HG02981 (cell line): Measurements from ENCODE around the gene RPL19.
"Not testable (repeated sequence)": the region's sequence is repeated elsewhere in the genome, so short reads cannot be mapped to it uniquely, and the experiment has no call there.

ENCODE experiments used
- ATAC-seq: cut with Tn5 transposase; IDR thresholded peaks from one replicate; pipeline ENCODE4 v1.9.1; 2021; ENCODE audit warnings: mild to moderate bottlenecking, moderate library complexity; ENCODE audit not compliant: unreplicated experiment

The RPL19 gene

DNA sequence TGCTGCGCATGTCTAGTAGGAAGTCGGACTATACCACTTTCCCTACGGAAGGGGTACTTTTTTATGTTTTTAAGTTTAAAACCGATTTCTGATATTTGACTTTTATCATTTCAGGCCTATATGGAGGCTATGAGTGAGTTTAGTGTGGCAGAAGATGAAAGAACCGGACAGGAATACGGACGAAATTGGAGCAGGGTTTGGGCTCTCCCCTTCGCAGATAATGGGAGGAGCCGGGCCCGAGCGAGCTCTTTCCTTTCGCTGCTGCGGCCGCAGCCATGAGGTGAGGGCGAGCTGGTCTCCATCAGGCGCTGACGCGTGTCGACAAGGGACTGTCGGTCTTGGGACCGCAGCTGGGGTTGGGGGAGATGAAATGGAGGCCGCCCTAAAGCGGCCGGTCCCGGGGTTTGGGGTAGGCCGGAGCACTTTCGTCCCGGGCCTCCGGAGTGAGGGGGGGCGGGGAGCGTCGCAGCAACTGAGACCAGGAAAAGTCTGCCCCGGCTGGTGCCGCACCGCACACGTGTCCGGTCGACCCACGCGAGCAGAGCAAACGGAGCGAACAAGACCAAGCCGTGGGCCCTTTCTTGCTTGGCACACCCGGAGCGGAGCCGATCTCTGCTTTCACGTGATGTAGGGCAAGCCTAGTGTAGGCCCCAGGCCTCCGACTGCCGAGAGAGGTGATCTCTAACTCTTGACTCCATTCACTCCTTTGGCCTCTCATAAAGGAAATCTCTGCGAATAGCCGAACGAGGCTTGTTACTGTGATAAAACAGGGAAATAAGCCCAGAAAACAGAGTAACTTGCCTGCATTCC, at the start of gene RPL19:
TSS of gene RPL19 (plus strand) at position 214 of the 810 bp plus-strand sequence. CDS start at position 276, 62 bp downstream.
- peak; percentile 45 for ATAC-seq

GRCh38 chr17:39150795-39151149, 49.3 kb upstream of the RPL19 start:
- no peak for ATAC-seq

GRCh38 chr17:39151150-39151942, 48.7 kb upstream of the RPL19 start, which contains the start of gene PLXDC1:
Gene PLXDC1, minus strand, starts transcription at chr17:39151637. Its CDS starts 200 bp downstream, at chr17:39151437.
- ATAC-seq = no peak

- no peak for ATAC-seq
These were observed 47.9 kb upstream of the RPL19 start for GRCh38 chr17:39151943-39152818.

DNA sequence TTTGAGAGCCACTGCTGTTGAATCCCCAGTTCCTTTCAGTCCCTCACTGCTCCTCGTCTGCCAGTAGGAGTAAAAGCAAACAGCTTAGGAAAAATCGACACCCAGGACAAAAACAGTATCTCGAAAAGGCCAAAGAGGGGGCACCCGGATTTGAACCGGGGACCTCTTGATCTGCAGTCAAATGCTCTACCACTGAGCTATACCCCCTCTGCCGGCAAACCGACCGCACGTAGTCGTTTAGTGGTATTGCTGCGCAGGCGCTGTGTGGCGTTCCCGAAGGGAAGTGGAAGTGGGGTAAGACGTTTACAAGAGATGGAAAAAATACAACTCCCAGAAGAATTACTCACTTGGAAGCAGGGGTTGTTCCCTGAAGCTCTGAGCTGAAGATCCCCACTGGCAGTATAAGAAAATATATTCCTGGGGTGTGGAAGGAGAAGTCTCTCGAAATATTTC, 46.5 kb upstream of the RPL19 start:
- peak; percentile 47 for ATAC-seq

DNA sequence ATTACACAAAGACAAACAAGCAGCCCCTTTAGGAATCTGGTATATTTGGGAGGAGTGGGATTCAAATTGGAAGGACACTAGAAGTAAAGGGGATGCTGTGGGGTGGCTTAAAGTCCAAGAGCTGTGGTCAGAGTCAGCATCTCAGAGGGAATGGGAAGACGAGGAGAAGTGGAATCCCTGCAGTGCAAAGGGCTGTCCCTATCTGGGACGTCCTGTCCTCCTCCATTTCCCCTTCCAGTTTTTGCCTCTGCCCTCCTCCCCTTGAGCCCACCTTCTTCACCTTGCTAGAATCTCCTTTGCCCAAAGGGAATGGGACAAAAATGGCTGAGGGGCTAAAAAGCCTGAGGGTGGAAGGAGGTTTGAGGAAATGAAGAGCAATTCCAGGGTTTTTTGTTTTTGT, 44.4 kb upstream of the RPL19 start:
- ATAC-seq = no peak

DNA sequence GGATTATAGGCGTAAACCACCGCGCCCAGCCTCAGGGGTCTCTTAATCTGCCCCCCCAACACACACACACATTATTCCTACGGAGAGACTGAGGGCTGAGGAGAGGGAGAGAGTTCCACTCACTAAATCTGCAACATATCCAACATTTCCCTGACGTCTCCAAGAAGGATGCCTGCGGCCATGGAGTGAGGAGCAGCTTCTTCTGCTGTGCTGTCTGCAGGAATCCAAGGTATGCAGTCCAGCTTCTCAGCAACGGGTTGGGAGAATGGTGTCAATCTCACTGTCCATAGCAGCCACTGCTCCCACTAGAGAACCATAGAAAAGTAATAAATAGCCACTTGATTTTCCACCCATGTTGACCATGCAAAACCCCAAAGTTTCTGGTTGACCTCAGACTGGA, 43.6 kb upstream of the RPL19 start:
- no peak for ATAC-seq

DNA sequence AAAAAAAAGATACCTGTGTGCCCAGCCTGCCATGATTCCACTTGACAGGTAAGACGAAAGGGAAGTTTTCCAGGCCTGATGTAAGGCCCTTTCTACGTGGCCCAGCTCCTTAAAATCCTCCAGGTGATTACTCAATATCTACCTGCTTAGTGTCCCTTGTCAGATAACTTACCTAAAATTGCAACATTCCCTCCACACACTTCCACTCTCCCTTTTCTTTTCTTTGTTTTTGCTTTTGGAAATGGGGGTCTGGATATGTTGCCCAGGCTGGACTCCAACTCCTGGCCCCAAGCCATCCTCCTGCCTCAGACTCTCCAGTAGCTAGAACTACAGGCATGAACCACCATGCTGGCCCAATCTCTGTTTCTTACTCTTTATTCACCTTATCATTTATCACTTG, 41.5 kb upstream of the RPL19 start:
- ATAC-seq = no peak

GRCh38 chr17:39161962-39162361, 38.1 kb upstream of the RPL19 start:
- ATAC-seq = no peak

- peak; percentile 74 for ATAC-seq
These were observed 35.4 kb upstream of the RPL19 start for GRCh38 chr17:39164675-39165143.

GRCh38 chr17:39165178-39165840, 34.8 kb upstream of the RPL19 start:
- peak; percentile 20 for ATAC-seq

DNA sequence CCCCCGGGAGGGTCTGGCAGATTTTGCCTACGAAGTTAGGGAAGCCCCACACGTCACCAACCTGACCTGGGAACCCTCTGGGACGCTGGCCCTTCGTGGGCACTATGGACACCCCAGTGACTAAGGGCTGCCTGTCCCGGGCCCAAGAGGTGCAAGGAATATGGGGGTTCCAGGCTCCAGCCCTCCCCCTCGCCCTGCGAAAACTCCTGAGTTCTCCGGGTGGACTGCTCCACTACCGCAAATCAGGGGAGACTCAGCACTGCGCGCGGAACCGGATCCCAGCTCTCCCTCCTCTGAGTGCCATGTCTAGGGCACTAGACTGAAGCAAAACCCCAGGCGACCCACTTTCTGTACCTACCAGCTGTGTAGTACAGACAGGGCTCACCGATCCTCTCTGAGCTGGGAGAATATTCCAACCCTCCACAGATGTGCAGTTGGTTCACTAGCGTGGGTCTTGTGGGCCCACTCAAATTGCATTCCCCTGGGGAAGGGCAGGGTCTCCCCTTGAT, 34.2 kb upstream of the RPL19 start, which contains the start of gene ARL5C:
TSS of gene ARL5C (minus strand) at position 321 of the 509 bp plus-strand sequence. CDS start 401 bp downstream, outside the sequence.
- no peak for ATAC-seq

GRCh38 chr17:39166437-39167335, 33.4 kb upstream of the RPL19 start:
- no peak for ATAC-seq

GRCh38 chr17:39167476-39167875, 32.6 kb upstream of the RPL19 start:
- no peak for ATAC-seq

- not testable (repeated sequence) for ATAC-seq
These were observed 31.6 kb upstream of the RPL19 start for GRCh38 chr17:39168503-39168902.

DNA sequence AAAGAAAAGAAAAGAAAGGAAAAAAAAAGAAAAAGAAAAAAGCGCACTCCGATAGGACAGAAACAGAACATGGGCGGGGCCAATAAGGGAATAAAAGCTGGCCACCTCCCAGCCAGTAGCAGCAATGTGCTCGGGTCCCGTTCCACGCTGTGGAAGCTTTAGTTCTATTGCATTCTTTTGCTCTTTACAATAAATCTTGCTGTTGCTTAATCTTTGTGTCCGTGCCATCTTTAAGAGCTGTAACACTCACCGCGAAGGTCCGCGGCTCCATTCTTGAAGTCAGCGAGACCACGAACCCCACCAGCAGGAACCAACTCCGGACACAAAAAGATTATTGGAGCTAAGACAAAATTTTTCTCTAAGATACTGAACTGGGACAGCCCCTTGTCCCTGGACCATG, 31.0 kb upstream of the RPL19 start:
- no peak for ATAC-seq

DNA sequence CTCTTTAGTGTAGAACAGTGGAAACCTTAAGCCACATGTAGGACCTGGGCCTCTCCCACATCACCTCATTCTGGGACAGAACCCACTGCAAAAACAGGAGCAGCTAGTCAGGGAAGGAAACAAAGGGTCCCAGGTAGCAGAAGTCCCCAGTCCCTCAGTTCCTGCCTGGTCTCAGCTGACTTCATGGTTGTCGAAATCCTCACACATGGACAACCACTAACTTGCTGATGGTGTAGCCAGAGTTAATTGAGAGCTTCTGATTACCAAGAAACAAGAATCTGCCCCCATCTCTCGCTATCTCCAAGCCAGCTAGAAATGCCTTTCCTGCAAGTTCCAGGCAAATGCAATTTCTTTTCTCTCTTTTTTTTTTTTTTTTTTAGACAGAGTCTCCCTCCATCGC, 30.6 kb upstream of the RPL19 start:
- ATAC-seq = no peak

- no peak for ATAC-seq
These were observed 30.0 kb upstream of the RPL19 start for GRCh38 chr17:39170109-39170508.

DNA sequence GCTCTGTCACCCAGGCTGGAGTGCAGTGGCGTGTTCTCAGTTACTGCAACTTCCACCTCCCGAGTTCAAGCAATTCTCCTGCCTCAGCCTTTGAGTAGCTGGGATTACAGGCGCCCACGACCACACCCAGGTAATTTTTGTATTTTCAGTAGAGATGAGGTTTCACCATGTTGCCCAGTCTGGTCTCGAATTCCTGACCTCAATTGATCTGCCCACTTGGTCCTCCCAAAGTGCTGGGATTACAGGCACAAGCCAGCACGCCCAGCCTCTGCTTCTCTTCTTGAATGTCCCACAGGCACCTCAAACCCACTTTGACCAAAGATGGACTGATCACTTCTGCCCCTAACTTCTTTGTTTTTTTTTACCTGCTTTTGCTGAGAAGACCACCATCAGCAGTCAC, 29.5 kb upstream of the RPL19 start:
- no peak for ATAC-seq
